AG10803 (cell line): ENCODE measurements around the gene SYNJ2.

Source experiments
- DNase-seq: peaks from one replicate; pipeline ENCODE4 v3.0.0; 2010; ENCODE audit warnings: low read depth
- H3K4me3 ChIP-seq: 2 replicates; pipeline ENCODE4 v1.5.1; 2011; ENCODE audit warnings: mild to moderate bottlenecking, low read length, control low read depth
- TF ChIP-seq, protein P1 (sequence below): conservative IDR thresholded peaks from 2 replicates; pipeline ENCODE4 v1.5.1; 2011; ENCODE audit warnings: mild to moderate bottlenecking, low read length, control low read depth, inconsistent platforms

SYNJ2 gene

GRCh38 chr6:158047563-158048323 lies 66.1 kb downstream of the SYNJ2 start:
- H3K4me3 ChIP-seq = no peak overlapping the region
- TF ChIP-seq, protein P1, sequence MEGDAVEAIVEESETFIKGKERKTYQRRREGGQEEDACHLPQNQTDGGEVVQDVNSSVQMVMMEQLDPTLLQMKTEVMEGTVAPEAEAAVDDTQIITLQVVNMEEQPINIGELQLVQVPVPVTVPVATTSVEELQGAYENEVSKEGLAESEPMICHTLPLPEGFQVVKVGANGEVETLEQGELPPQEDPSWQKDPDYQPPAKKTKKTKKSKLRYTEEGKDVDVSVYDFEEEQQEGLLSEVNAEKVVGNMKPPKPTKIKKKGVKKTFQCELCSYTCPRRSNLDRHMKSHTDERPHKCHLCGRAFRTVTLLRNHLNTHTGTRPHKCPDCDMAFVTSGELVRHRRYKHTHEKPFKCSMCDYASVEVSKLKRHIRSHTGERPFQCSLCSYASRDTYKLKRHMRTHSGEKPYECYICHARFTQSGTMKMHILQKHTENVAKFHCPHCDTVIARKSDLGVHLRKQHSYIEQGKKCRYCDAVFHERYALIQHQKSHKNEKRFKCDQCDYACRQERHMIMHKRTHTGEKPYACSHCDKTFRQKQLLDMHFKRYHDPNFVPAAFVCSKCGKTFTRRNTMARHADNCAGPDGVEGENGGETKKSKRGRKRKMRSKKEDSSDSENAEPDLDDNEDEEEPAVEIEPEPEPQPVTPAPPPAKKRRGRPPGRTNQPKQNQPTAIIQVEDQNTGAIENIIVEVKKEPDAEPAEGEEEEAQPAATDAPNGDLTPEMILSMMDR = no peak
- no peak for DNase-seq

GRCh38 chr6:158048589-158048988 lies 66.9 kb downstream of the SYNJ2 start:
- DNase-seq = no peak
- no peak overlapping the region for H3K4me3 ChIP-seq
- TF ChIP-seq, protein P1 = no peak

GRCh38 chr6:158049055-158050028 lies 67.7 kb downstream of the SYNJ2 start:
- TF ChIP-seq, protein P1 = no peak
- H3K4me3 ChIP-seq = no peak overlapping the region
- no peak for DNase-seq

DNA sequence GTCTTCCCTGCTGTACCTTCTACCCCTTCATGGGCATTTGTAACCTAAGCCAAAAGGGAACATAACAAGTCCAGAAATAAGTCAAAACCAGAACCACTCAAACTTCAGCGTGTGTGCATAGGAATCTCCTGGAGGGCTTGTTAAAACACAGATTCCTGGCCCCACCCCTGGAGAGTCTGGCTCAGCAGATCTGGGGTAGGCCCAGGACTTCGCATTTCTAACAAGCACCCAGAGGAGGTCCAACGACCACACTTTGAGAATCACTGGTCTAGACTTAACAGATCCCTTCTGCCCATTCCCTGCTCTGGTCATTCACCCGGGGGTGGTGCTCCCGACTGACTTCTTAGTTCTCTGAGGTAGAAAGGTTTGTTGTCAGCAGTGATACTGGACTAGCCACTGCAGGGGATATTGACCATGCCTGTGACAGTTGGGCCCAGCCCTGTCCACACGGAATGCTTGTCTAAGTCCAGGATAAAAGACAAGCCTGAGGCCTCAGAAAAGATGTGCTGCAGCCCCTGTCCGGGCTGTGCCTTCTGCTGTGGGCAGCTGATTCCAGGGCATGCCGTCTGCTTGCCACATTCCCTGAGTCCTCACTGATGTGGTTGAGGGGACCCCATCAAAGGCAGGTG lies 68.6 kb downstream of the SYNJ2 start:
- DNase-seq = no peak
- TF ChIP-seq, protein P1 = no peak
- H3K4me3 ChIP-seq = no peak overlapping the region

DNA sequence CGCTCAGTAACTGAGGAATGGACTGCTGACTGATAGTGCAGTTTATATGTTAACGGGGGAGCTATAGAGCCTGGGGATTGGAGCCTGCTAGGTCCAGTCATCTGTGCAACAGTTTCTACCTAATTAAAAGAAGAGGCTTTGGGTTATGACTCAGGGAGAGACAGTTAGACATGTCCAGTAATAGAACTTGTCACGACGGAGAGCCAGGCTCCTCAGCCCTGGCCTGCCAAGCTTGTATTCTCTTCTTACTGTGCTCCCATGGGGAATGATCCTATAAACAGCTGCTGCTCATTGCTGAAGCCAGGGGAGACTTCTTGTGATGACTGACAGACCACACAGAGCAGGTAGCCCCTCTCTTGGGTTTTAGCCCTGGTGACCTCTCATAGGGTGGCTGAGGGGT lies 69.3 kb downstream of the SYNJ2 start:
- DNase-seq = peak; percentile 86
- TF ChIP-seq, protein P1 = peak; percentile 21; the same call in 1 of the 2 replicates
- no peak overlapping the region for H3K4me3 ChIP-seq

GRCh38 chr6:158051968-158052367 lies 70.3 kb downstream of the SYNJ2 start:
- no peak for DNase-seq

More at GRCh38 chr6:158051968-158052367, 70.3 kb downstream of the SYNJ2 start:
- no peak overlapping the region for H3K4me3 ChIP-seq
- TF ChIP-seq, protein P1 = no peak
